GM18502 (cell line): Measurements from ENCODE around the gene NUP153.
"Not testable (repeated sequence)": the region's sequence is repeated elsewhere in the genome, so short reads cannot be mapped to it uniquely, and the experiment has no call there.

Experiments
- ATAC-seq: cut with Tn5 transposase; IDR thresholded peaks from one replicate; pipeline ENCODE4 v1.9.1; 2021; ENCODE audit warnings: mild to moderate bottlenecking; ENCODE audit not compliant: unreplicated experiment, poor library complexity

Gene NUP153

DNA sequence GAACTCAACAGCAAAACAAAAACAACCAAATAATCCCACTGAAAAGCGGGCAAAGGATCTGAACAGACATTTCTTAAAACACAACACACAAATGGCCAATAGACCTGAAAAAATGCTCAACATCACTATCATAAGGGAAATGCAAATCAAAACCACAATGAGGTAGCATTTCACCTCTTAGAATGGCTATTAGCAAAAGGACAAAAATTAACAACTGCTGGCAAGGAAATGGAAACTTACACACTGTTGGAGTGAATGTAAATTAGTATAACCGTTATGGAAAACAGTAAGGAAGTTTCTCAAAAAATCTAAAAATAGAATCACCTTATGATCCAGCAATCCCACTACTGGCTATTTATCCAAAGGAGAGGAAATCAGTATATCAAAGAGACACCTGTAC is 85.7 kb downstream of the NUP153 start:
- ATAC-seq = peak; percentile 84

DNA sequence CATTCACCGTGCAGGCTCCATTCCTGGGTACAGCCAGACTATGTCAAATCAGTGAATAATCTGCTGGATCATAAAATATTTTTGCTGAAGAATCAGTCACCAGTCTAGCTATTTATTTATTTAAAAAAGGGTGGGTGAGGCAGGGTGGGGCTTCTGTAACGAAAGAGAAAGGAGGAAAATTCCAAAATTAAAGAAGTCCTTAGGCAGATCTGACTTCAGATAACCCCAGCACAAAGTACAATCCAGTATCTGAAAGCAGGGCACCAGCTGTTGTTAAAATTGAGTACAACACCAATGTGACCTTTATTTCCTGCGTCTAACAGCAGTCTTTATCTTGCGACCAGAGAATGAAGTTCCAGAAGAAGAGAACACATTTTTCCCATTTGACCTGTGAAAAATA is 90.9 kb downstream of the NUP153 start:
- no peak for ATAC-seq

DNA sequence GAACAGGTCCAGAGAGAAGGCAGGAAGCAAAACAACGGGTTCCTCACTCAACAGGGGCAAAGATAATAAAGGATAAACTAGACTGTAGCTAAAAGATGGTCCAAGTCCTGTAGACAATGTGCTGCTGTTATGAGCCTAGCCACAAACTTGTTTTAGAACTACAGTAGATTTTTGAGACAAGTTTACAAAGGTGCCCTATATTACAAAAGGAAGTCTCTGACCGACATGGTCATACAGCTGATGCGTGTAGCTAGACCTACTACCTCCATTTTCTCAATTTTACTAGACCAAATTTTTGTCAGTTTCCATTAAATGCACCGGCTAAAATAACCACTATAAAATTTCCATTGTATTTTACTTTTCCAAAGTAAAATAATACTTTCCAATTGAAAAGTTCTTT is 94.7 kb downstream of the NUP153 start:
- no peak for ATAC-seq

DNA sequence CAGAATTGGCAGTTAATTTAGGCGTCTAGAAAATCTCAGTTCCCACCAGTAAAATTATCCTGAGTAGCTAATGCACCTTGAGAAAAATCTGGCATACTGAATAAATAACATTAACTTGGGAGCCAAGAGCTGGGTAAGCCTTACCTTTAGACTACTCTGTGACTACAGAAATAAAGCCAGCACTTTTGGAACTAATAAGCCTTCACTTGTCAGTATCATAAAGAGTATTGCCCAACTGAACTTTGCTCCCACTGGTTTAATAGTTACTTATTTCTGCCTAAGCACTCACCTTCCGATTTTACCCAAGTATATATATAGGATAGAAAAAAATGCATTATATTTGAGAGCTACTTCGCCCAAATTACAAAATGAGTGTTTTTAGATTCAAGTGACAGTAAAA is 95.9 kb downstream of the NUP153 start:
- no peak for ATAC-seq

DNA sequence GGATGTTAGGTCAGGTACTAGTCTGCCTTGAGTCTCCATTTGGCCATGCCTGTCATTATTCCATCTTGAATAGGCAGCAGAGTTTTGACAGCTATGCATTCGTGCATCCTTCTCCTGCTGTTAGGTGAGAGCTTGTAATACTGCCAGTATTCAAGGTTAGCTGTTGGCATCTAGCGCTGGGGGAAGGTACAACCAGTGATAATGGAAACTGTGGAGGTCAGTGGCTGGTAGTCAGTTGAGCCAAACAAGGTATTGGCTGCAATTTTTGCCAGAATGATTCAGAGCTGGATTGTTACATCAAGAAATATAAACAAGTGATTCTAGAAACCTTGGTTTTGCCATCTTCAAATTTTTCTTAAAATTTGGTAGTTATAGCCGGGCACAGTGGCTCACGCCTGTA is 100.1 kb downstream of the NUP153 start:
- no peak for ATAC-seq

DNA sequence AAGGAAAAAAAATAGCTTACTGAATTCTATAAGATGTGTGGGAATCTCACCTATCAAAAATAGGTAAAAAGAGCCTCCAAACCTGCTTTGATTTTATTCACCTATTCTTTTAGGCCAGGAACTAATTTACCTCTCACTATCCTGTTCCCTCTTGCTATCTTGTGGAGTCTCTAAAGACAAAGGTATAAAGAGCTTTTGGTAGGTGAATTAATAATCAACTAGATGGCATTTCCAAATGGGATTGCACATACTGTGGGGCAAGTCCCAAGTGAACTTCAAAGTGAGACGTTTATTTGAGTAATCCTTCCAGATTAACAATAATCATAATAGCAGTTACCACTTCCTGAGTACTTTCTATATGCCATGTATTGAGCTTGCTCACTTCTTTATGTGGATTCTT is 103.8 kb downstream of the NUP153 start:
- ATAC-seq = no peak

DNA sequence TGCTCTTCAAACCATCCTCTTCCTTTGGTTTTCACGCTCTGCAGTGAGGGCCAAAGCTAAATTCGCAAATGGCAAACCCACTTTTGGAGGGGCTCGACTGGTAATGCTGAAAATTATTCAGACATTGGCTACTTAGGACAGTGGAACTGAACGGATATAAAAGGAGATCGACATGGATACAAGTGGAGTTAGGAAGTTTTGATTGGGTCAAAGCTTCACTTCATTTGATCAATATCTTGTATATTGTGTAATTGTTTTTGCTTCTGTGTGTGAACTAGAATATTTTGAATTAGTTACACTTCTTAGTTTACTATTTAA is 105.4 kb downstream of the NUP153 start:
- no peak for ATAC-seq

DNA sequence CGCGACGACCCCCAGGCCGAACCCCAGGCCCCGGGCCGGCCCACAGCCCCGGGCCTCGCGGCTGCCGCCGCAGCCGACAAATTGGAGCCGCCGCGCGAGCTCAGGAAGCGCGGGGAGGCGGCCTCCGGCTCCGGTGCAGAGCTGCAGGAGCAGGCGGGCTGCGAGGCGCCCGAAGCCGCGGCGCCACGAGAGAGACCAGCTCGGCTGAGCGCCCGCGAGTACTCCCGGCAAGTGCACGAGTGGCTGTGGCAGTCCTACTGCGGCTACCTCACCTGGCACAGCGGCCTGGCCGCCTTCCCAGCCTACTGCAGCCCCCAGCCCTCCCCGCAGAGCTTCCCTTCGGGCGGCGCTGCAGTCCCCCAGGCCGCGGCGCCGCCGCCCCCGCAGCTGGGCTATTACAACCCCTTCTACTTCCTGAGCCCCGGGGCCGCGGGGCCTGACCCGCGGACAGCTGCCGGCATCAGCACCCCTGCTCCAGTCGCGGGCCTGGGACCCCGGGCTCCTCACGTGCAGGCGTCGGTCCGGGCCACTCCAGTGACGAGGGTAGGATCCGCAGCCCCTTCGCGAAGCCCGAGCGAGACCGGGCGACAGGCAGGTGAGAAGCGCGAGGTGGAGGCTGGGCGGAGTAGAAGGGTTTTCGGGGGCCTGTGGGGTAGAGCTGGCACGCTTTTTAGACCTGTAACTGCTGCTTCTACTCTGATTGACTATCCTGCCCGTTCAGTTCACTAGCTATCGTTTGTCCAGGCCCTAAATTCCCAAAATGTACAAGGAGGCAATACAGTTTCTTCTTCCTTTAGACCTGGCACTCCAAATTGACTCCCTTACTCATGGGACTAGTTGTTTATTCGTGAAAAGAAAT is 106.0 kb downstream of the NUP153 start:
- ATAC-seq = peak; percentile 53

DNA sequence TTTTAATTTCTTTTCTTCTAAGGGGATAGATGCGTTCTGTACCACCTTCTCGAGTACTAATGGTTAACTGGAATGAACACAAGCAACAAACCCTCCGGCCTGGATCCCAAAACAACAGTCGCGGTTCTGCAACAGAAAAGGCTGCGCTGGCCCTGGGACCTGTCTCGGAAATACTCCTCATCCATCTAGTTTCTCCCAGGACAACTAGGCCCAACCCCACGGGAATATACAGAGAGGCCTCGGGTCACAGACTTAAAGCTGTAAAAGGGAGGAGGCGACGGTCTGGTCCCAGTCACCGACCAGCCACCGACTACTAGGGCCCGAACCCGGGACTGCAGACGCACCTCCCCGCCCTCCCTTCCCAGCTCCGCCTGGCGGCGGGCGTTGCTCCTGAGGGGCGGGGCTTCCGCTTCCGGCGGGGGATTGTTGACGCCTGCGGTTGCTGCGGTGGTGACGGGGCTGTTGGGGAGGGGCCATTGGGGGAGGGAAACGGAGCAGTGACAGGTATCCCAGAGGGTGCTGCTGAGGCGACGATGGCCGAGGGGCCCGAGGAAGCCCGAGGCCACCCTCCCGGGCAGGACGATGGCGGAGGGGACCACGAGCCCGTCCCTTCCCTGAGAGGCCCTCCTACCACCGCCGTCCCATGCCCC is 106.7 kb downstream of the NUP153 start, which contains the start of gene FAM8A1:
Gene FAM8A1, plus strand, starts transcription at position 426 of the 650 bp plus-strand sequence. Its CDS starts 108 bp downstream, at position 534.
- peak; percentile 85 for ATAC-seq

DNA sequence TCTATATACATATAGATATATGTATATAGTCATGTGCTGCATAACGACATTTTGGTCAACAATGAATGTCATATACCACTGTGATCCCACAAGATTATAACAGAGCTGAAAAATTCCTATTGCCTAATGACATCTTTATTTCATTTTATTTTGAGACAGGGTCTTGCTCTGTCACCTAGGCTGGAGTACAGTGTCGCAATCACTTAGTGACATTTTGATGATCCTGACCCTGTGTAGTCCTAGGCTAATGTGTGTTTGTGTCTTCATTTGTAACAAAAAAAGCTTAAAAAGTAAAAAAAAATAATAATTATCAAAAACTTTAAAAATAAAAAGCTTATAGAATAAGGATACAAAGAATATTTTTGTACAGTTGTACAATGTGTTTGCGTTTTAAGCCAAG is 110.6 kb downstream of the NUP153 start:
- ATAC-seq = no peak

DNA sequence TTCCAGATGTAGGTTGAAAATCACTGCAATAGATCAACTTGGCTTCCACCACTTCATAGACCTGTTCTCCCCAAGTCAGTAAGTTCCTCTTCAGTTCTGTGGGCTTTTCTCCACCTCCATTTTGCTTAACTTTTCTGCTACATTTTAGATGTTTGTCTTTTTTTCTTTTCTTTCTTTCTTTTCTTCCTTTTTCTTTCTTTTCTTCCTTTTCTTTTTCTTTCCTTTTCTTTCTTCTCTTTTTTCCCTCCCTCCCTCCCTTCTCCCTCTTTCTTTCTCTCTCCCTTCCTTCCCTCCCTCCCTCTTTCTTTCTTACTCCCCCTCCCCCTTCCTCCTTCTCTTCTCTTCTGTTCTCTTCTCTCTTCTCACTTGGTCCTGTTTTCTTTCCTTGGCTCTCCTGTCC is 113.5 kb downstream of the NUP153 start:
- ATAC-seq = no peak

DNA sequence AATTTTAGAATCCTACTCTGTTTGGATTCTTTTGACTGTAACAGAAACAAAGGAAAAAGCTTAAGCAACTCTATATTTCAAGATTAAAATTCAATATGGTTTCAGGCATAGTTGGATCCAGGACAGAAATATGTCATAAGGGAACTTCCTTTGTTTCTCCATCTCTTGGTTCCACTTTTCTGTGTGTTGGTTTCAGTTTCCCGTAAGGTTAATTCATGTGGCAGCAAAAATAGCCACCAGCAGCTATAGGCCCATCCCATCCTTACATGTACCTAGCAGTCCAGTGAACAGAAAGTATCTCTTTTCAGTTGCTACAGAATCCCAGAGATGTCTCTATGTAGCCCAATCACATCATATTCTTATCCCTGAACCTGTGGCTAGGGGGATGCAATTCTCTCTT is 115.4 kb downstream of the NUP153 start:
- no peak for ATAC-seq

DNA sequence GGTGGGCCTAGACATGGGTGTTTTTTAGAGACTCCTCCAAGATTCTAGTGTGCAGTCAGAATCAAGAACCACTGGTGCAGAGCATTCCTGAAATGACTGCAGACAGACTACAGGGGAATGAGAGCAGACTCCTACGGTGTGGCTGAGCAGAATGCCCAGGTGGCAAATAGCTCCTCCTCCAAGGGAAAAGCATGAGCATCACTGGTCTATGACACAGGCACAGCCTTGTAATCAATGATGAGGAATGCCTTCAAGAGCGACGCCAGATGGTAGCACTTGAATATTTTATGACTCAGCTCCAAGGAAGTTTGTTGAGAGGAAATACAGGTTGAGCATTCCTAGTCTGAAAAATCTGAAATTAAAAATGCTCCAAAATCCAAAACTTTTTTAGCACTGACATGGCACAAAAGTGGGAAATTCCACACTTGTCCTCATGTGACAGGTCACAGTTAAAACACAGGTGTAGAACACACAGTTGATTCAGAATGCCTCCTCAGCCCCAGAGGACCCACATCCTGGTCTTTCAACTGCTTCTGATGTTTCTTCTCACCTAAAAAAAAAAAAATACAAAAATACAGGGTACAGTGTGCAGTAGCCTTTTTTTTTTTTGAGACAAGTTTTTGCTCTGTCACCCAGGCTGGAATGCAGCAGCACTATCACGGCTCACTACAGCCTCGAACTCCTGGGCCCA is 117.2 kb downstream of the NUP153 start:
- no peak for ATAC-seq

DNA sequence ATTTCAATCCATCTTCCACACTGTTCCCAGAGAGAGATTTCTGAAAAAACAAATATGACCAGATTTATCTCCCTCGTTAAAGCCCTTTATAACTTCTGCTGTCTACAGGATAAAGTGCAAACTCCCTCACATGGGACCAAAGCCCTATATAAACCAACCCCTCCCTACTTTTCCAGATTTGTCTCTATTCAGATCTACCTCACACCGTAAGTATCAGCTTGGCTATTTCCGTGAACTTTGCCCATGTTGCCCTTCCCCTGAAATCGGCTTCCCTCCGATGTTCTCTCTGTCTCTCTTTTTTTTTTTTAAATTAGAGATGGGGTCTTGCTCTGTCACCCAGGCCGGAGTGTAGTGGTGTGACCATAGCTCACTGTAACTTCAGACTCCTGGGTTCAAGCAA is 118.7 kb downstream of the NUP153 start:
- ATAC-seq = no peak

DNA sequence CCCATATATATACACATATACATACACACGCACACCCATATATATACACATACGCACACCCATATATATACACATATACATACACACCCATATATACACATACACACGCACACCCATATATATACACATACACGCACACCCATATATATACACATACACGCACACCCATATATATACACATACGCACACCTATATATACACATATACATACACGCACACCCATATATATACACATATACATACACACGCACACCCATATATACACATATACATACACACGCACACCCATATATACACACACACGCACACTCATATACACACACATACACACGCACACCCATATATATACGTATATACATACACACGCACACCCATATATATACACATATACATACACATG is 120.1 kb downstream of the NUP153 start:
- ATAC-seq = not testable (repeated sequence)

DNA sequence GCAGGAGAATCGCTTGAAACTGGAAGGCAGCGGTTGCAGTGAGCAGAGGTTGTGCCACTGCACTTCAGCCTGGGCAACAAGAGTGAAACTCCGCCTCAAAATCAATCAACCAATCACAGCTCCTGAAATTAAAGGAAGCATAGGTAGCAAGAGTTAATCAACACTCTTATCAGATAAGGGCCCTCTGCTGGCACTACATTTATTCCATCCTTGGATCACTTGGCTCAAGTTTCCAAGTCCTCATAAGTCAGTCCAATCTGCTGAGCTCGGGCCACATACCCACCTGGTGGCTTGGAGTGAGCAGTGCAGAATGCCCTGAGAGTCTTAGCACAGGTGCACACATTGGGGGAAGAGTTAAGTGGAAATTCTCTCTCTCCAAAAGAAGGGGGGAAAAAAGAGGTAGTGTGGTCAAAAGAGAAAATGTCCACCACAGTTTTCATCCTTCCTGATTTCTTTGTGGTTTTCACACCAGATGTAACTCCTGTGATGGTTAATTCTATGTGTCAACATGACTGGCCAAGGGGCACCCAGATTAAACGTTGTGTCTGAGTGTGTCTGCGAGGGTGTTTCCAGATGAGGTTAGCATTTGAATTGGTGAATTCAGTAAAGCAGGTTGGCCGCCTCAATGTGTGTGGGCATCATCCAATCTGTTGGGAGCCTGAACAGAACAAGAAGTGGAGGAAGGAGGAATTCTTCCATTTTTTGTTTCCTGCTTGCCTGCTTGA is 120.8 kb downstream of the NUP153 start:
- ATAC-seq = no peak

DNA sequence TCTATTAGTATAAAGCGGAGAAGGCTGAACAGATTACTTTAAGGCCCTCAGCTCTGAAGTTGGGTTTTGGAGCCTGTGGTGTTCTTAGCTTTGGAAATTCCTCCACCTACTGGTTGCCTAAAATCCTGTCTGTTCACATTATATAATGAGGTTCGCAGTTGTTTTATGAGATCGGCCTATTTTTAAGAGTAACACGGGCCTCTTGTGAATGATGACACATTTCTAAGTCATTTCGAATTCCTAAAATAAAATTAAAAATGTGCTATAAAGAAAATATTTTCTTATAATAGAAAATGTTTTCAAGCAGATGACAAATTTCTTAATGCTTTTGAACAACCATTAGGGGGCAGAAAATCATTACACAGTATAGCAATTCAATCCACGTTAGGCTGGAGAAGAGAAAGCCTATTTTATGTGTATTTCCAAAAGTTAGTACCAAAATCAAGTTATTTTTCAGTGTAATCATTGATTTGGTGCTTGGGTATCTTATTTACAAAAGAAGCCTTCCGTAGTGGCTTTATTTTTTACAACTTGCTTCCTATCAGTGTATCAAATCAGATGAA is 122.4 kb downstream of the NUP153 start:
- peak; percentile 69 for ATAC-seq

DNA sequence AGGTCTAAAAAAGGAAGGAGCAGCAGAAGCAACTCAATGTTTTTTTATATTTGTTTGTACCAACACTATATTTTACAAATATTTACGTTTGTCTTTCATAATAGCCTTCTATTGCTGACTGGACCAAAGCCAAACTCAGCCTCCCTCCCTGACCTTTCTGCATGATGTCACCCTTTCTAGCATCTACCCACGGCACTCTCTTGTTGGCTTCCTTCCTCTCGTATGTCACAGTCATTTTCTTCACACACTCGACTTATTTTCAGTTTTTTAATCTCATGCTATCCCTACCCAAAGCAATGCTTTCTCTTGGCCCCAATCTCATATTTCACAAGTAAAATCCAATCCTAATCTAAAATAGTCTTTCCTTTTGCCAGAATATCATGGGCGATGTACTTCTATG is 122.9 kb downstream of the NUP153 start:
- no peak for ATAC-seq

DNA sequence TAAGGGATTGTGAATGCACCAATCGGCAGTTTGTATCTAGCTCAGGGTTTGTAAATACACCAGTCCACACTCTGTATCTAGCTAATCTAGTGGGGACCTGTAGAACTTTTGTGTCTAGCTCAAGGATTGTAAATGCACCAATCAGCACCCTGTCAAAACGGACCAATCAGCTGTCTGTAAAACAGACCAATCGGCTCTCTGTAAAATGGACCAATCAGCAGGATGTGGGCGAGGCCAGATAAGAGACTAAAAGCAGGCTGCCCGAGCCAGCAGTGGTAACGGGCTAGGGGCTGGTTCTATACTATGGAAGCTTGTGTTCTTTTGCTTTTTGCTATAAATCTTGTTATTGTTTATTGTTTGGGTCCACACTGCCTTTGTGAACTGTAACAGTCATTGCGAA is 125.4 kb downstream of the NUP153 start:
- ATAC-seq = not testable (repeated sequence)

DNA sequence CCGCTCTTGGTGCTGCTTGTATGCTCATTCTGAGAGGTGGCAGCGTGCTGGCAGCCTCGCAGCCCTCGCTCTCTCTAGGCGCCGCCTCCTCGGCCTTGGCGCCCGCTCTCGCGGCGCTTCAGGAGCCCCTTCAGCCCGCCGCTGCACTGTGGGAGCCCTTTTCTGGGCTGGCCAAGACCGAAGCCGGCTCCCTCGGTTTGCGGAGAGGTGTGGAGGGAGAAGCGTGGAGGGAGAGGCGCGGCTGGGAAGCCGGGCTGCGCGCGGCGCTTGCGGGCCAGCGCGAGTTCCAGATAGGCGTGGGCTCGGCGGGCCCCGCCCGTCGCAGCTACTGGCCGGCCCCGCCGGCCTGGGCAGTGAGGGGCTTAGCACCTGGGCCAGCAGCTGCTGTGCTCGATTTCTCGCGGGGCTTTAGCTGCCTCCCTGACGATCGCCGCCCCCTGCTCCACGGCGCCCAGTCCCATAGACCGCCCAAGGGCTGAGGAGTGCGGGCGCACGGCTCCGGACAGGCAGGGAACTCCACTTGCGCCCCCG is 126.1 kb downstream of the NUP153 start:
- peak; percentile 78 for ATAC-seq
